Activated CD4-positive, alpha-beta memory T cell treated with anti-CD3 and anti-CD28 coated beads for 36 hours (primary cell): ENCODE measurements around the gene CFTR. TPM values are rescaled to one million over a fixed set of nuclear protein-coding genes. Genes with fewer than 3 reads are reported as not detected.
"Not testable (repeated sequence)": the region's sequence is repeated elsewhere in the genome, so short reads cannot be mapped to it uniquely, and the experiment has no call there.

Source experiments
- CTCF ChIA-PET: fragments of 350-600 bp; sonication (Branson Sonifier 250); formaldehyde crosslinking; loops from one replicate; lab custom pipeline; 2021; ENCODE audit warnings: antibody characterized with exemption, inconsistent platforms; lab: Charles Lee
- POLR2A ChIA-PET: fragments of 350-600 bp; sonication (Branson Sonifier 250); formaldehyde crosslinking; loops from one replicate; lab custom pipeline; 2021; ENCODE audit warnings: antibody characterized with exemption; lab: Charles Lee
- DNase-seq: peaks from one replicate; pipeline ENCODE4 v3.0.0-alpha.2; 2020
- H3K27ac Mint-ChIP-seq: one replicate; pipeline ENCODE4 v1.8.0; 2021; ENCODE audit warnings: mixed read lengths
- H3K27me3 Mint-ChIP-seq: one replicate; pipeline ENCODE4 v1.8.0; 2021; ENCODE audit warnings: mixed read lengths
- H3K36me3 Mint-ChIP-seq: one replicate; pipeline ENCODE4 v1.8.0; 2021; ENCODE audit warnings: mixed read lengths
- H3K4me1 Mint-ChIP-seq: one replicate; pipeline ENCODE4 v1.8.0; 2021; ENCODE audit warnings: low read depth, mixed read lengths
- H3K4me3 Mint-ChIP-seq: one replicate; pipeline ENCODE4 v1.8.0; 2021; ENCODE audit warnings: mild to moderate bottlenecking, mixed read lengths
- H3K9me3 Mint-ChIP-seq: one replicate; pipeline ENCODE4 v1.8.0; 2021; ENCODE audit warnings: mixed read lengths
- intact Hi-C: fragments of 100-400 bp; cut with micrococcal nuclease; formaldehyde crosslinking; loops from one replicate; pipeline ENCODE4 v1.15.1; 2023
- total RNA-seq, 2 experiments: library from RNA; stranded (reverse); gene quantifications; one replicate each; pipeline ENCODE4 v1.2.3, GENCODE V29; 2021

The CFTR gene
- not detected for total RNA-seq

- intact Hi-C loops = no loop called here
- Mint-ChIP-seq H3K4me1 (no peaks in the 10 kb centered on the region), H3K9me3 (no peaks in the 10 kb centered on the region), H3K27ac (no peak within 1 kb of the TSS), H3K4me3 (no peak within 1 kb of the TSS), H3K36me3 (no peaks in the 10 kb centered on the region), H3K27me3 (peaks cover 21% of the 10 kb centered on the region)
- CTCF ChIA-PET = no interaction called here
- POLR2A ChIA-PET = no interaction called here
- no peak for DNase-seq
Measured at GRCh38 chr7:117479225-117480054, at the start of gene CFTR. TSS of gene CFTR (plus strand) at chr7:117480025. CDS start at chr7:117480095, 70 bp downstream.

GRCh38 chr7:117435475-117436043 lies 44.3 kb upstream of the CFTR start:
- CTCF ChIA-PET = no interaction called here
- POLR2A ChIA-PET = no interaction called here
- DNase-seq = no peak
- Mint-ChIP-seq H3K27me3 (peaks cover 5% of the 10 kb centered on the region), H3K9me3 (no peaks in the 10 kb centered on the region), H3K4me3 (no peak overlapping the region), H3K27ac (no peak overlapping the region), H3K4me1 (peaks cover 9% of the 10 kb centered on the region), H3K36me3 (no peaks in the 10 kb centered on the region)
- intact Hi-C loops = loop anchor here (1.0 kb wide), 1 partner anchor 11 kb away; no protein-coding TSS in a partner anchor

- no peaks in the 10 kb centered on the region for H3K4me1 Mint-ChIP-seq
- intact Hi-C loops = no loop called here
- no peak overlapping the region for H3K27ac Mint-ChIP-seq
- H3K27me3 Mint-ChIP-seq = no peaks in the 10 kb centered on the region
- H3K36me3 Mint-ChIP-seq = no peaks in the 10 kb centered on the region
- no peak for DNase-seq
- no peak overlapping the region for H3K4me3 Mint-ChIP-seq
- POLR2A ChIA-PET = no interaction called here
- H3K9me3 Mint-ChIP-seq = peaks cover 8% of the 10 kb centered on the region
- CTCF ChIA-PET = no interaction called here
Measured at GRCh38 chr7:117444646-117445045, 35.2 kb upstream of the CFTR start.

GRCh38 chr7:117445206-117445605 lies 34.6 kb upstream of the CFTR start:
- Mint-ChIP-seq H3K36me3 (no peaks in the 10 kb centered on the region), H3K4me3 (no peak overlapping the region), H3K27me3 (no peaks in the 10 kb centered on the region), H3K27ac (no peak overlapping the region), H3K9me3 (peaks cover 12% of the 10 kb centered on the region), H3K4me1 (no peaks in the 10 kb centered on the region)
- ChIA-PET POLR2A (no interaction called here), CTCF (no interaction called here)
- intact Hi-C loops = no loop called here
- DNase-seq = no peak

- ChIA-PET CTCF (no interaction called here), POLR2A (no interaction called here)
- intact Hi-C loops = no loop called here
- Mint-ChIP-seq H3K36me3 (no peaks in the 10 kb centered on the region), H3K4me3 (no peak overlapping the region), H3K9me3 (peaks cover 16% of the 10 kb centered on the region), H3K27ac (no peak overlapping the region), H3K4me1 (no peaks in the 10 kb centered on the region), H3K27me3 (no peaks in the 10 kb centered on the region)
- no peak for DNase-seq
Measured at GRCh38 chr7:117446220-117446815, 33.5 kb upstream of the CFTR start.

- CTCF ChIA-PET = no interaction called here
Measured at GRCh38 chr7:117448655-117449054, 31.2 kb upstream of the CFTR start.

GRCh38 chr7:117458977-117459583 lies 20.7 kb upstream of the CFTR start:
- H3K27me3 Mint-ChIP-seq = no peaks in the 10 kb centered on the region
- no peak overlapping the region for H3K4me3 Mint-ChIP-seq
- H3K27ac Mint-ChIP-seq = no peak overlapping the region
- POLR2A ChIA-PET = no interaction called here
- H3K9me3 Mint-ChIP-seq = no peaks in the 10 kb centered on the region
- no peak for DNase-seq
- CTCF ChIA-PET = interaction anchor here (0.7 to 2.1 kb wide), 5 partner anchors 15 to 696 kb away, joined by 3 to 8 read pairs (median 3); no protein-coding TSS in a partner anchor
- H3K36me3 Mint-ChIP-seq = no peaks in the 10 kb centered on the region
- intact Hi-C loops = loop anchor here (2.0 to 10.0 kb wide), 2 partner anchors 256 to 694 kb away; no protein-coding TSS in a partner anchor
- no peaks in the 10 kb centered on the region for H3K4me1 Mint-ChIP-seq

More at GRCh38 chr7:117448655-117449054, 31.2 kb upstream of the CFTR start:
- Mint-ChIP-seq H3K4me3 (no peak overlapping the region), H3K27me3 (no peaks in the 10 kb centered on the region), H3K27ac (no peak overlapping the region), H3K36me3 (no peaks in the 10 kb centered on the region), H3K4me1 (no peaks in the 10 kb centered on the region), H3K9me3 (peaks cover 16% of the 10 kb centered on the region)
- POLR2A ChIA-PET = no interaction called here
- DNase-seq = no peak
- intact Hi-C loops = no loop called here

- CTCF ChIA-PET = interaction anchor here (0.7 to 2.1 kb wide), 5 partner anchors 15 to 695 kb away, joined by 3 to 8 read pairs (median 3); no protein-coding TSS in a partner anchor
- H3K4me1 Mint-ChIP-seq = no peaks in the 10 kb centered on the region
- POLR2A ChIA-PET = no interaction called here
- intact Hi-C loops = loop anchor here (2.0 to 10.0 kb wide), 2 partner anchors 255 to 693 kb away; no protein-coding TSS in a partner anchor
- no peak for DNase-seq
- H3K36me3 Mint-ChIP-seq = no peaks in the 10 kb centered on the region
- no peaks in the 10 kb centered on the region for H3K27me3 Mint-ChIP-seq
- H3K4me3 Mint-ChIP-seq = no peak overlapping the region
- H3K9me3 Mint-ChIP-seq = no peaks in the 10 kb centered on the region
- H3K27ac Mint-ChIP-seq = no peak overlapping the region
Measured at GRCh38 chr7:117459735-117460134, 20.1 kb upstream of the CFTR start.

GRCh38 chr7:117460815-117461214 lies 19.0 kb upstream of the CFTR start:
- H3K27me3 Mint-ChIP-seq, H3K36me3 Mint-ChIP-seq, intact Hi-C loops, H3K27ac Mint-ChIP-seq, H3K4me1 Mint-ChIP-seq, H3K4me3 Mint-ChIP-seq, CTCF ChIA-PET, POLR2A ChIA-PET, H3K9me3 Mint-ChIP-seq, DNase-seq: not testable (repeated sequence)

- H3K4me1 Mint-ChIP-seq = no peaks in the 10 kb centered on the region
- no peaks in the 10 kb centered on the region for H3K27me3 Mint-ChIP-seq
- intact Hi-C loops = no loop called here
- no peak overlapping the region for H3K4me3 Mint-ChIP-seq
- no peak overlapping the region for H3K27ac Mint-ChIP-seq
- POLR2A ChIA-PET = no interaction called here
- H3K36me3 Mint-ChIP-seq = no peaks in the 10 kb centered on the region
- no peak for DNase-seq
- H3K9me3 Mint-ChIP-seq = no peaks in the 10 kb centered on the region
- CTCF ChIA-PET = no interaction called here
Measured at GRCh38 chr7:117468174-117468573, 11.7 kb upstream of the CFTR start.

- Mint-ChIP-seq H3K27ac (no peak overlapping the region), H3K4me1 (no peaks in the 10 kb centered on the region), H3K36me3 (no peaks in the 10 kb centered on the region), H3K4me3 (no peak overlapping the region), H3K27me3 (no peaks in the 10 kb centered on the region), H3K9me3 (no peaks in the 10 kb centered on the region)
- intact Hi-C loops = no loop called here
- no peak for DNase-seq
- ChIA-PET POLR2A (no interaction called here), CTCF (no interaction called here)
Measured at GRCh38 chr7:117470777-117471176, 9.0 kb upstream of the CFTR start.

- no peak for DNase-seq
- CTCF ChIA-PET = no interaction called here
- POLR2A ChIA-PET = no interaction called here
- no peak overlapping the region for H3K27ac Mint-ChIP-seq
- H3K27me3 Mint-ChIP-seq = no peaks in the 10 kb centered on the region
- H3K4me1 Mint-ChIP-seq = no peaks in the 10 kb centered on the region
- no peaks in the 10 kb centered on the region for H3K9me3 Mint-ChIP-seq
- intact Hi-C loops = no loop called here
- no peaks in the 10 kb centered on the region for H3K36me3 Mint-ChIP-seq
- no peak overlapping the region for H3K4me3 Mint-ChIP-seq
Measured at GRCh38 chr7:117472335-117472734, 7.5 kb upstream of the CFTR start.
